H1 (cell line): ENCODE data around the gene STK39. TPM values are rescaled to one million over a fixed set of nuclear protein-coding genes. Genes with fewer than 3 reads are reported as not detected.
A peak's percentile ranks its signal among the peaks of the same experiment; 100 is the strongest.

Source experiments
- CTCF ChIA-PET: fragments of 300-600 bp; sonication (Branson Sonifier 250); formaldehyde crosslinking; loops from one replicate; lab custom pipeline; 2021; ENCODE audit not compliant: partially characterized antibody; lab: Charles Lee
- POLR2A ChIA-PET: fragments of 300-600 bp; sonication (Branson Sonifier 250); formaldehyde crosslinking; loops from one replicate; lab custom pipeline; 2021; ENCODE audit warnings: inconsistent platforms; ENCODE audit not compliant: partially characterized antibody; lab: Charles Lee
- DNase-seq, 2 experiments: peaks; one replicate each; pipeline versions ENCODE4 v3.0.0 to v3.0.0-alpha.2; 2010 to 2022; ENCODE audit warnings: low spot score in 2 of 2, low read depth in 1 of 2, mixed read lengths in 1 of 2
- FAIRE-seq: peaks from 2 replicates; lab custom pipeline; 2011; peaks lifted over from hg19 to GRCh38; lab: Jason Lieb, UNC
- H2AFZ ChIP-seq: 2 replicates; pipeline ENCODE4 v1.8.1; 2012; ENCODE audit warnings: low read length, inconsistent platforms
- H2AK5ac ChIP-seq: 2 replicates; pipeline ENCODE4 v1.6.1; 2013; ENCODE audit warnings: low read depth, low read length
- H2BK120ac ChIP-seq: replicated peaks from 2 replicates; pipeline ENCODE3; 2013; ENCODE audit warnings: low read depth, low read length, inconsistent platforms
- H2BK12ac ChIP-seq: 2 replicates; pipeline ENCODE4 v1.6.1; 2013; ENCODE audit warnings: low read depth, low read length
- H2BK15ac ChIP-seq: 2 replicates; pipeline ENCODE4 v1.6.1; 2013; ENCODE audit warnings: low read length
- H2BK20ac ChIP-seq: 2 replicates; pipeline ENCODE4 v1.6.1; 2013; ENCODE audit warnings: low read length
- H2BK5ac ChIP-seq: 2 replicates; pipeline ENCODE4 v1.6.1; 2013; ENCODE audit warnings: low read depth, low read length
- H3K14ac ChIP-seq: 2 replicates; pipeline ENCODE4 v1.6.1; 2013; ENCODE audit warnings: inconsistent platforms; ENCODE audit not compliant: insufficient read length
- H3K18ac ChIP-seq: 2 replicates; pipeline ENCODE4 v1.6.1; 2013; ENCODE audit warnings: low read length; ENCODE audit errors: extremely low read depth
- H3K23ac ChIP-seq: 2 replicates; pipeline ENCODE4 v1.6.1; 2013; ENCODE audit warnings: inconsistent platforms; ENCODE audit not compliant: insufficient read length
- H3K23me2 ChIP-seq: 2 replicates; pipeline ENCODE4 v1.6.1; 2013; ENCODE audit warnings: low read depth, low read length
- H3K27ac ChIP-seq: 2 replicates; pipeline ENCODE4 v1.6.1; 2011; ENCODE audit warnings: low read depth, low read length, inconsistent platforms
- H3K27me3 ChIP-seq, 4 experiments: replicated peaks in 1 of 4; 1 replicate in 1 of 4; 2 replicates in 3 of 4; pipeline versions ENCODE4 v1.6.1 to v1.8.1; 2011 to 2013; ENCODE audit warnings: low read length in 3 of 4, mild to moderate bottlenecking in 3 of 4, inconsistent platforms in 2 of 4, mixed read lengths in 2 of 4, moderate library complexity in 1 of 4; ENCODE audit not compliant: control insufficient read depth in 3 of 4, insufficient read depth in 3 of 4; ENCODE audit errors: extremely low read depth in 1 of 4
- H3K36me3 ChIP-seq, 4 experiments: 2 replicates each; pipeline versions ENCODE4 v1.6.1 to v1.8.1; 2011 to 2013; ENCODE audit warnings: mild to moderate bottlenecking in 4 of 4, low read length in 3 of 4, moderate library complexity in 2 of 4, control low read depth in 1 of 4, inconsistent platforms in 1 of 4; ENCODE audit not compliant: insufficient read depth in 4 of 4, control insufficient read depth in 2 of 4
- H3K4ac ChIP-seq: replicated peaks from 2 replicates; pipeline ENCODE3; 2013; ENCODE audit warnings: low read length, low read depth, mixed read lengths, inconsistent platforms; ENCODE audit not compliant: insufficient read length
- H3K4me1 ChIP-seq, 4 experiments: replicated peaks in 1 of 4; 1 replicate in 1 of 4; 2 replicates in 3 of 4; pipeline versions ENCODE4 v1.6.1 to v1.8.1; 2011 to 2013; ENCODE audit warnings: low read length in 3 of 4, inconsistent platforms in 2 of 4, mixed read lengths in 1 of 4; ENCODE audit not compliant: insufficient read depth in 4 of 4, control insufficient read depth in 3 of 4
- H3K4me2 ChIP-seq, 2 experiments: 2 replicates each; pipeline versions ENCODE4 v1.6.1 to v1.8.1; 2011 to 2013; ENCODE audit warnings: low read depth in 2 of 2, low read length in 2 of 2, control low read depth in 1 of 2, inconsistent platforms in 1 of 2, mild to moderate bottlenecking in 1 of 2; ENCODE audit not compliant: insufficient read depth in 1 of 2
- H3K4me3 ChIP-seq, 4 experiments: fragments of 200-600, 300-600 bp in 1 of 4; sonication (generic), shearing (Covaris generic), sonication (Bioruptor Twin) in 1 of 4; 2 replicates each; pipeline versions ENCODE4 v1.5.1 to v1.8.1; 2011 to 2016; ENCODE audit warnings: low read length in 4 of 4, low read depth in 3 of 4, control low read depth in 2 of 4, inconsistent platforms in 2 of 4, mild to moderate bottlenecking in 2 of 4, mixed read lengths in 1 of 4, moderate library complexity in 1 of 4; ENCODE audit not compliant: insufficient read depth in 2 of 4; ENCODE audit errors: extremely low read depth in 1 of 4
- H3K56ac ChIP-seq: replicated peaks from 2 replicates; pipeline ENCODE3; 2013; ENCODE audit warnings: low read depth, mild to moderate bottlenecking, mixed read lengths, low read length, inconsistent platforms; ENCODE audit not compliant: insufficient read length
- H3K79me1 ChIP-seq: 2 replicates; pipeline ENCODE4 v1.6.1; 2013; ENCODE audit warnings: low read depth, low read length, control low read depth
- H3K79me2 ChIP-seq, 2 experiments: 2 replicates each; pipeline versions ENCODE4 v1.6.1 to v1.8.1; 2012 to 2013; ENCODE audit warnings: low read length in 2 of 2, mild to moderate bottlenecking in 2 of 2, inconsistent platforms in 1 of 2; ENCODE audit not compliant: insufficient read depth in 2 of 2, control insufficient read depth in 1 of 2
- H3K9ac ChIP-seq, 4 experiments: replicated peaks in 1 of 4; 1 replicate in 1 of 4; 2 replicates in 3 of 4; pipeline versions ENCODE4 v1.6.1 to v1.8.1; 2011 to 2013; ENCODE audit warnings: low read depth in 3 of 4, low read length in 3 of 4, control low read depth in 2 of 4, mild to moderate bottlenecking in 2 of 4, moderate library complexity in 2 of 4, inconsistent platforms in 1 of 4; ENCODE audit errors: extremely low read depth in 1 of 4
- H3K9me3 ChIP-seq, 2 experiments: 2 replicates each; pipeline versions ENCODE4 v1.6.1 to v1.8.1; 2012 to 2013; ENCODE audit warnings: mild to moderate bottlenecking in 2 of 2, moderate library complexity in 2 of 2, control low read depth in 1 of 2, inconsistent platforms in 1 of 2, low read depth in 1 of 2, low read length in 1 of 2, mixed read lengths in 1 of 2; ENCODE audit not compliant: insufficient read depth in 2 of 2
- H4K20me1 ChIP-seq, 2 experiments: replicated peaks in 1 of 2; 2 replicates each; pipeline versions ENCODE3 to v1.8.1; 2011 to 2013; ENCODE audit warnings: inconsistent platforms in 2 of 2, low read length in 2 of 2, mild to moderate bottlenecking in 1 of 2; ENCODE audit not compliant: insufficient read depth in 2 of 2, control insufficient read depth in 1 of 2
- H4K5ac ChIP-seq: 2 replicates; pipeline ENCODE4 v1.6.1; 2013; ENCODE audit warnings: low read length, low read depth, mixed read lengths, inconsistent platforms; ENCODE audit not compliant: insufficient read length
- H4K8ac ChIP-seq: 2 replicates; pipeline ENCODE4 v1.8.0; 2013; ENCODE audit warnings: mild to moderate bottlenecking, moderate library complexity, low read length, inconsistent platforms; ENCODE audit not compliant: insufficient read depth; ENCODE audit errors: extremely low read depth
- H4K91ac ChIP-seq: replicated peaks from 2 replicates; pipeline ENCODE3; 2013; ENCODE audit warnings: low read length, mixed read lengths, inconsistent platforms; ENCODE audit not compliant: insufficient read length
- CHD2 ChIP-seq: IDR thresholded peaks from 2 replicates; pipeline ENCODE4 v1.6.1; 2012; ENCODE audit warnings: low read length, improper control_type of control experiment
- GABPA ChIP-seq: IDR thresholded peaks from 2 replicates; pipeline ENCODE4 v1.6.1; 2011; ENCODE audit warnings: mild to moderate bottlenecking, low read length, moderate library complexity, borderline replicate concordance; ENCODE audit not compliant: insufficient read depth
- RBBP5 ChIP-seq: IDR thresholded peaks from 2 replicates; pipeline ENCODE4 v1.7.1; 2012; ENCODE audit warnings: low read depth, mild to moderate bottlenecking, inconsistent platforms, low read length, moderate library complexity, borderline replicate concordance
- TAF1 ChIP-seq: IDR thresholded peaks from 2 replicates; pipeline ENCODE4 v1.6.1; 2011; ENCODE audit warnings: mild to moderate bottlenecking, low read depth, low read length
- WGBS, 2 experiments: shearing (Covaris generic) in 1 of 2; methylation state at CpG; one replicate each; pipeline versions ENCODE4 v1.1.6 to v1.1.7; 2013 to 2015; ENCODE audit warnings: low lambda C conversion rate in 2 of 2, mixed read lengths in 2 of 2, inconsistent platforms in 1 of 2, low coverage in 1 of 2, missing lambda C conversion rate in 1 of 2; ENCODE audit not compliant: insufficient replicate concordance in 2 of 2, insufficient coverage in 1 of 2, insufficient read length in 1 of 2; ENCODE audit errors: extremely low coverage in 1 of 2, missing lambda C conversion rate in 1 of 2; 5-methylcytosine and 5-hydroxymethylcytosine counted together
- polyA plus RNA-seq, 7 experiments: library from polyadenylated mRNA; depleted of rRNA in 3 of 7; stranded (reverse) in 5 of 7; unstranded in 2 of 7; fragments of >200 nt in 5 of 7; fragments of 200-250 nt in 2 of 7; gene quantifications; 1 replicate in 5 of 7; 2 replicates in 1 of 7; 4 replicates in 1 of 7; pipeline versions ENCODE4 v1.2.1 to v1.2.3, GENCODE V29; 2011 to 2013; ENCODE audit warnings: missing spikeins in 2 of 7, mixed read lengths in 2 of 7
- total RNA-seq: library from RNA; stranded (reverse); fragmentation: NEBNext Ultra II Directional; extraction: Animal tissue kit (Norgen Biotek cat#: 25700); gene quantifications from 2 replicates; pipeline ENCODE4 v1.2.1, GENCODE V29; 2021

The STK39 gene
- total and polyA plus RNA-seq, 2 of the 8 experiments (the other 6 are each of a cell fraction or from before 2014, with no cell fraction given), result 13.7 to 23.8 TPM

DNA sequence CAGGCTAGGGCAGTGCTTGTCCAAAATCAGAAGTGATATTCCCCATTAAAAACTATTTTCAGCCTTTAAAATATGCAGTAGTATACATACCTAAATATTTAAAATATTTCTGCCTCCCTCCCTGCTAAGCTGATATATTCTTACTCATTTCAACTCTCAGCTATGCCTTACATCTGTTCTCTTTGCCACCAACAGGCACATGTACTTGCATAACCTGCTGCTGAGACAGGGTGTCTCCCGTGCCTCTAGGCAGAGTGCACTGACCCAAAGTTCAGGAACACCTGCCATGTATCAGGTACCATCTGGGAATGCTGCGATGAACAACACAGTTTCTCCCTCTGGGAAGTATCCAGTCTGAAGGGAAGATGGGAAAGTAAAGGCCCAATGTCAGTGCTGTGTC lies 91.7 kb downstream of the STK39 start:
- no peak overlapping the region for H2AK5ac ChIP-seq
- H3K9me3 ChIP-seq, result no peaks in the 10 kb centered on the region
- H3K79me2 ChIP-seq, result no peaks in the 10 kb centered on the region
- no peak overlapping the region for H3K23ac ChIP-seq
- no peak overlapping the region for H3K4ac ChIP-seq
- TF ChIP-seq CHD2, result no peak
- no peak for TF ChIP-seq RBBP5
- TF ChIP-seq GABPA, result no peak
- TF ChIP-seq TAF1, result no peak
- no peaks in the 10 kb centered on the region; a peak in 1 of 8 replicates for H3K36me3 ChIP-seq
- H2BK20ac ChIP-seq, result no peak overlapping the region
- H3K56ac ChIP-seq, result no peak overlapping the region
- H2BK15ac ChIP-seq, result 0 out of 2 replicates have a peak overlapping the region, but pooled peaks have one; percentile 47
- no peak overlapping the region for H2BK5ac ChIP-seq
- no peak for DNase-seq
- no peak overlapping the region for H4K5ac ChIP-seq
- H2AFZ ChIP-seq, result no peak overlapping the region
- no peak overlapping the region for H4K91ac ChIP-seq
- no peaks in the 10 kb centered on the region for H3K4me1 ChIP-seq
- no peak overlapping the region for H4K8ac ChIP-seq
- no peak overlapping the region for H3K27ac ChIP-seq
- H3K4me2 ChIP-seq, result no peak overlapping the region
- H3K79me1 ChIP-seq, result no peaks in the 10 kb centered on the region
- WGBS, 2 experiments, result 91% methylated on average over 2 of the region's 2 CpGs; no CpG with 5 or more reads in 1 of the 2 experiments
- FAIRE-seq, result no peak
- ChIA-PET POLR2A (interaction anchor here (1.8 kb wide), 1 partner anchor 10 kb away, joined by 4 read pairs; no protein-coding TSS in a partner anchor), CTCF (interaction anchor here (0.8 to 7.5 kb wide), 5 partner anchors 18 to 182 kb away, joined by 3 to 36 read pairs (median 4); no protein-coding TSS in a partner anchor)
- H3K9ac ChIP-seq, result no peak overlapping the region
- H3K23me2 ChIP-seq, result no peaks in the 10 kb centered on the region
- H4K20me1 ChIP-seq, result no peaks in the 10 kb centered on the region
- H3K18ac ChIP-seq, result no peak overlapping the region
- H3K14ac ChIP-seq, result no peak overlapping the region
- no peak overlapping the region for H2BK12ac ChIP-seq
- no peaks in the 10 kb centered on the region for H3K27me3 ChIP-seq
- no peak overlapping the region for H3K4me3 ChIP-seq
- no peak overlapping the region for H2BK120ac ChIP-seq
